GM12878 (cell line): ENCODE data around the gene CCSER1. TPM values are rescaled to one million over a fixed set of nuclear protein-coding genes. Genes with fewer than 3 reads are reported as not detected.

Source experiments
- ATAC-seq: fragments of 200-7000 bp; cut with Tn5 transposase; 3 replicates; pipeline ENCODE4 v1.9.1; 2020; ENCODE audit warnings: mild to moderate bottlenecking, moderate library complexity
- BruUV-seq: library from RNA; stranded (reverse); fragments of 400-500 nt; replicated peaks from 2 replicates; lab custom pipeline; 2021; lab: Mats Ljungman, UMichigan
- CTCF ChIA-PET: fragments of 300-600 bp; sonication (Branson Sonifier 250); formaldehyde crosslinking; extraction: SDS; loops from one replicate; lab custom pipeline; 2021; ENCODE audit warnings: inconsistent platforms; lab: Yijun Ruan, JAX
- POLR2A ChIA-PET: fragments of 350-600 bp; formaldehyde crosslinking; extraction: SDS; loops from one replicate; lab custom pipeline; 2021; ENCODE audit warnings: inconsistent platforms; lab: Charles Lee
- RAD21 ChIA-PET: fragments of 300-600 bp; sonication (Branson Sonifier 250); formaldehyde crosslinking; loops from one replicate; lab custom pipeline; 2023; ENCODE audit warnings: antibody characterized with exemption; ENCODE audit not compliant: unreplicated experiment; lab: Charles Lee
- SMC1A ChIA-PET: fragments of 300-600 bp; sonication (Branson Sonifier 250); formaldehyde crosslinking; loops from one replicate; lab custom pipeline; 2023; ENCODE audit not compliant: unreplicated experiment, uncharacterized antibody; lab: Charles Lee
- DNase-seq: peaks from one replicate; pipeline ENCODE4 v3.0.0-alpha.2; 2011; ENCODE audit warnings: low read depth, low spot score
- FAIRE-seq: peaks from 3 replicates; lab custom pipeline; 2011; peaks lifted over from hg19 to GRCh38; lab: Jason Lieb, UNC
- H2AFZ ChIP-seq: 2 replicates; pipeline ENCODE4 v1.6.0; 2011; ENCODE audit warnings: low read depth, low read length, control low read depth; ENCODE audit not compliant: control insufficient read depth
- H3K27ac ChIP-seq: 2 replicates; pipeline ENCODE4 v1.5.1; 2011; ENCODE audit warnings: control low read depth; ENCODE audit not compliant: control insufficient read depth, insufficient read depth
- H3K27me3 ChIP-seq, 2 experiments: replicated peaks in 1 of 2; 2 replicates each; pipeline versions ENCODE4 v1.6.0 to v1.6.1; 2011; ENCODE audit warnings: low read length in 1 of 2; ENCODE audit not compliant: control insufficient read depth in 2 of 2, insufficient read depth in 2 of 2
- H3K36me3 ChIP-seq, 2 experiments: 2 replicates each; pipeline ENCODE4 v1.5.1; 2011; ENCODE audit warnings: low read length in 1 of 2; ENCODE audit not compliant: control insufficient read depth in 2 of 2, insufficient read depth in 2 of 2
- H3K4me1 ChIP-seq: 2 replicates; pipeline ENCODE4 v1.6.1; 2011; ENCODE audit warnings: mild to moderate bottlenecking, low read length, moderate library complexity, mixed read lengths; ENCODE audit not compliant: control insufficient read depth, insufficient read depth
- H3K4me2 ChIP-seq: 2 replicates; pipeline ENCODE4 v1.6.0; 2011; ENCODE audit warnings: control low read depth; ENCODE audit not compliant: control insufficient read depth, insufficient read depth
- H3K4me3 ChIP-seq: fragments of 200-600 bp; sonication (generic); 2 replicates; pipeline ENCODE4 v1.5.1; 2016
- H3K79me2 ChIP-seq: 2 replicates; pipeline ENCODE4 v1.6.0; 2011; ENCODE audit warnings: low read length; ENCODE audit not compliant: control insufficient read depth, insufficient read depth
- H3K9ac ChIP-seq: 2 replicates; pipeline ENCODE4 v1.8.0; 2011; ENCODE audit warnings: low read length, control low read depth, mixed read lengths; ENCODE audit not compliant: control insufficient read depth, insufficient read depth
- H3K9me3 ChIP-seq: replicated peaks from 3 replicates; pipeline ENCODE4 v1.5.1; 2011; ENCODE audit warnings: mild to moderate bottlenecking, low read length; ENCODE audit not compliant: control insufficient read depth, insufficient read depth
- H4K20me1 ChIP-seq: 2 replicates; pipeline ENCODE4 v1.6.0; 2011; ENCODE audit not compliant: control insufficient read depth, insufficient read depth
- ATF3 ChIP-seq: IDR thresholded peaks from 2 replicates; pipeline ENCODE4 v1.6.1; 2011; ENCODE audit warnings: low read depth, mild to moderate bottlenecking, low read length, moderate library complexity, borderline replicate concordance; ENCODE audit errors: extremely low read depth
- FOXM1 ChIP-seq: IDR thresholded peaks from 2 replicates; pipeline ENCODE4 v1.6.1; 2012; ENCODE audit warnings: low read depth, mild to moderate bottlenecking, inconsistent platforms, low read length, moderate library complexity
- IRF5 ChIP-seq: fragments of 450-650 bp; IDR thresholded peaks from 2 replicates; pipeline ENCODE4 v1.6.1; 2017; ENCODE audit warnings: borderline replicate concordance
- NR2C2 ChIP-seq: IDR thresholded peaks from 2 replicates; pipeline ENCODE4 v1.6.1; 2011; ENCODE audit warnings: borderline replicate concordance, low read depth; ENCODE audit not compliant: control insufficient read depth, insufficient read length
- POLR2AphosphoS2 ChIP-seq: IDR thresholded peaks from 2 replicates; pipeline ENCODE4 v1.6.1; 2011; ENCODE audit warnings: low read depth, mild to moderate bottlenecking, low read length, improper control_type of control experiment, moderate library complexity
- POU2F2 ChIP-seq: IDR thresholded peaks from 3 replicates; pipeline ENCODE4 v1.6.1; 2011; ENCODE audit warnings: low read depth, mild to moderate bottlenecking, low read length, borderline replicate concordance
- RAD21 ChIP-seq: IDR thresholded peaks from 2 replicates; pipeline ENCODE4 v1.6.1; 2011; ENCODE audit warnings: mild to moderate bottlenecking, low read depth, low read length, moderate library complexity; ENCODE audit not compliant: insufficient read depth
- RAD51 ChIP-seq: fragments of 450-650 bp; IDR thresholded peaks from 2 replicates; pipeline ENCODE4 v1.6.1; 2016; ENCODE audit warnings: moderate library complexity, mild to moderate bottlenecking, inconsistent platforms
- RCOR1 ChIP-seq: conservative IDR thresholded peaks from 2 replicates; pipeline ENCODE4 v1.6.1; 2012; ENCODE audit warnings: low read depth, low read length, improper control_type of control experiment
- SIN3A ChIP-seq: IDR thresholded peaks from 2 replicates; pipeline ENCODE4 v1.6.1; 2012; ENCODE audit warnings: low read depth, low read length, improper control_type of control experiment
- TARDBP ChIP-seq: IDR thresholded peaks from 2 replicates; pipeline ENCODE4 v1.6.1; 2016; ENCODE audit warnings: borderline replicate concordance
- TCF12 ChIP-seq: IDR thresholded peaks from 2 replicates; pipeline ENCODE4 v1.6.1; 2011; ENCODE audit warnings: low read depth, mild to moderate bottlenecking, low read length
- ZBTB33 ChIP-seq: fragments of 450-650 bp; IDR thresholded peaks from 2 replicates; pipeline ENCODE4 v1.6.1; 2017; ENCODE audit warnings: mild to moderate bottlenecking
- ZNF622 ChIP-seq: fragments of 450-650 bp; IDR thresholded peaks from 2 replicates; pipeline ENCODE4 v1.6.1; 2017; ENCODE audit warnings: mild to moderate bottlenecking, inconsistent platforms
- ZZZ3 ChIP-seq: IDR thresholded peaks from 2 replicates; pipeline ENCODE4 v1.6.1; 2011; ENCODE audit warnings: low read depth; ENCODE audit not compliant: control insufficient read depth, insufficient read length
- WGBS: methylation state at CpG from one replicate; pipeline ENCODE4 v1.1.6; 2016; ENCODE audit warnings: low lambda C conversion rate; ENCODE audit not compliant: insufficient replicate concordance, insufficient coverage; ENCODE audit errors: missing lambda C conversion rate; 5-methylcytosine and 5-hydroxymethylcytosine counted together
- in situ Hi-C: fragments of 300-500 bp; cut with MboI; formaldehyde crosslinking; loops from 9 replicates; pipeline ENCODE4 v1.14.3; 2018; ENCODE audit warnings: mixed read lengths
- intact Hi-C: fragments of 100-400 bp; cut with micrococcal nuclease; formaldehyde crosslinking; loops from one replicate; pipeline ENCODE4 v1.14.2; 2022; ENCODE audit not compliant: unreplicated experiment
- polyA plus RNA-seq, 11 experiments: library from polyadenylated mRNA; depleted of rRNA in 4 of 11; unstranded in 6 of 11; stranded (reverse) in 5 of 11; fragments of >200 nt; fragmentation: Nextera tagmentation in 4 of 11; fragmentation: Illumina TruSeq in 1 of 11; extraction: Ambion mirVana in 4 of 11; extraction: Trizol in 1 of 11; gene quantifications; 1 replicate in 1 of 11; 2 replicates in 10 of 11; pipeline versions ENCODE4 v1.2.1 to v1.2.3, GENCODE V29; 2011 to 2016; ENCODE audit warnings: inconsistent platforms in 2 of 11, missing spikeins in 2 of 11, low read depth in 1 of 11
- total RNA-seq, 4 experiments: library from RNA; depleted of rRNA in 3 of 4; stranded (reverse); fragments of >200 nt in 3 of 4; fragmentation: Illumina TruSeq in 1 of 4; extraction: Trizol in 1 of 4; gene quantifications; 2 replicates each; pipeline versions ENCODE4 v1.2.1 to v1.2.3, GENCODE V29; 2013 to 2021

The CCSER1 gene
- total and polyA plus RNA-seq, 10 of the 15 experiments (the other 5 are each of a cell fraction or from before 2014, with no cell fraction given), result 0.22 to 2.7 (median 1.0) TPM

- no peaks in the 10 kb centered on the region for H3K36me3 ChIP-seq
- H4K20me1 ChIP-seq, result no peaks in the 10 kb centered on the region
- H3K9me3 ChIP-seq, result no peaks in the 10 kb centered on the region
- no peak for TF ChIP-seq POLR2AphosphoS2
- TF ChIP-seq TARDBP, result no peak
- no peak for TF ChIP-seq ZZZ3
- no peak for TF ChIP-seq RCOR1
- TF ChIP-seq TCF12, result no peak
- no peak for DNase-seq
- no peak overlapping the region for H3K9ac ChIP-seq
- RAD21 ChIA-PET, result interaction anchor here (0.6 kb wide), 1 partner anchor 154 kb away, joined by 3 read pairs; no protein-coding TSS in a partner anchor
- intact Hi-C loops (no loop called here), in situ Hi-C loops (no loop called here)
- no peaks in the 10 kb centered on the region for H3K4me1 ChIP-seq
- H3K27me3 ChIP-seq, result no peaks in the 10 kb centered on the region
- no peak overlapping the region for H3K4me2 ChIP-seq
- H3K27ac ChIP-seq, result no peak overlapping the region
- no peak for FAIRE-seq
- no peaks in the 10 kb centered on the region for H3K79me2 ChIP-seq
- SMC1A ChIA-PET, result interaction anchor here (0.6 to 1.4 kb wide), 3 partner anchors 8 to 55 kb away, joined by 3 to 6 read pairs (median 4); no protein-coding TSS in a partner anchor
- CTCF ChIA-PET, result no interaction called here
- POLR2A ChIA-PET, result no interaction called here
- BruUV-seq, result no TSS peak
- no peak overlapping the region for H3K4me3 ChIP-seq
- H2AFZ ChIP-seq, result no peak overlapping the region
- no peak for ATAC-seq
Observed at GRCh38 chr4:90082449-90082848, 44.7 kb upstream of the CCSER1 start.

- CTCF ChIA-PET, result no interaction called here
- RAD21 ChIA-PET, result no interaction called here
- Histone ChIP-seq H3K4me3 (no peak overlapping the region), H3K36me3 (no peaks in the 10 kb centered on the region), H2AFZ (no peak overlapping the region), H3K27ac (no peak overlapping the region), H3K79me2 (no peaks in the 10 kb centered on the region), H4K20me1 (no peaks in the 10 kb centered on the region), H3K27me3 (no peaks in the 10 kb centered on the region), H3K4me1 (no peaks in the 10 kb centered on the region), H3K4me2 (no peak overlapping the region), H3K9ac (no peak overlapping the region), H3K9me3 (no peaks in the 10 kb centered on the region)
- ATAC-seq (no peak; the same call in 2 of the 3 replicates), DNase-seq (no peak), FAIRE-seq (no peak)
- WGBS, result 40% methylated on average over 3 of the region's 3 CpGs
- intact Hi-C loops, result no loop called here
- no TSS peak for BruUV-seq
- in situ Hi-C loops, result no loop called here
- POLR2A ChIA-PET, result no interaction called here
- SMC1A ChIA-PET, result no interaction called here
- TF ChIP-seq IRF5 (no peak), ZBTB33 (no peak), POU2F2 (no peak), FOXM1 (no peak), RAD51 (no peak), ZNF622 (no peak), RAD21 (no peak), NR2C2 (no peak), SIN3A (no peak), ATF3 (no peak)
Observed at GRCh38 chr4:90084277-90084966, 42.8 kb upstream of the CCSER1 start.
